H1 (cell line): Measurements from ENCODE around the gene INTU. TPM values are rescaled to one million over a fixed set of nuclear protein-coding genes. Genes with fewer than 3 reads are reported as not detected.

Experiments used
- NRF1 ChIP-seq: IDR thresholded peaks from 2 replicates; pipeline ENCODE4 v1.6.1; 2011; ENCODE audit warnings: mild to moderate bottlenecking, low read depth, low read length, improper control_type of control experiment
- polyA plus RNA-seq, 7 experiments: library from polyadenylated mRNA; depleted of rRNA in 3 of 7; stranded (reverse) in 5 of 7; unstranded in 2 of 7; fragments of >200 nt in 5 of 7; fragments of 200-250 nt in 2 of 7; gene quantifications; 1 replicate in 5 of 7; 2 replicates in 1 of 7; 4 replicates in 1 of 7; pipeline versions ENCODE4 v1.2.1 to v1.2.3, GENCODE V29; 2011 to 2013; ENCODE audit warnings: missing spikeins in 2 of 7, mixed read lengths in 2 of 7
- total RNA-seq: library from RNA; stranded (reverse); fragmentation: NEBNext Ultra II Directional; extraction: Animal tissue kit (Norgen Biotek cat#: 25700); gene quantifications from 2 replicates; pipeline ENCODE4 v1.2.1, GENCODE V29; 2021
- TF ChIP-seq, protein P1 (sequence below): fragments of 300-600 bp; sonication (generic); IDR thresholded peaks from 2 replicates; pipeline ENCODE4 v1.7.1; 2012; ENCODE audit warnings: low read length, moderate library complexity, mild to moderate bottlenecking, inconsistent platforms; ENCODE audit not compliant: insufficient replicate concordance

INTU gene
- total and polyA plus RNA-seq, 2 of the 8 experiments (the other 6 are each of a cell fraction or from before 2014, with no cell fraction given): 6.0 to 15.1 TPM

DNA sequence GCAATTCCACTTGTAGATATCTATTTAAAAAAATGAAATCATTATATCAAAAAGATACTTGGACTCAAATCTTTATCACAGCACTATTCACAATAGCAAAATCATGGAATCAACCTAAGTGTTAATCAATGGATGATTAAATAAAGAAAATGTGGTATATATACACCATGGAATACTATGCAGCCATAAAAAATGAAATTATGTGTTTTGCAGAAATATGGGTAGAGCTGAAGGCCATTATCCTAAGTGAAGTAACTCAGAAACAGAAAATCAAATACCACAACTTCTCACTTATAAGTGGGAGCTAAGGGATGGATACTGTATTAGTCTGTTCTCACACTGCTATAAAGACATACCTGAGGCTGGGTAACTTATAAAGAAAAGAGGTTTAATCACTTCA is 14.3 kb upstream of the INTU start (continued):
- TF ChIP-seq, protein P1, sequence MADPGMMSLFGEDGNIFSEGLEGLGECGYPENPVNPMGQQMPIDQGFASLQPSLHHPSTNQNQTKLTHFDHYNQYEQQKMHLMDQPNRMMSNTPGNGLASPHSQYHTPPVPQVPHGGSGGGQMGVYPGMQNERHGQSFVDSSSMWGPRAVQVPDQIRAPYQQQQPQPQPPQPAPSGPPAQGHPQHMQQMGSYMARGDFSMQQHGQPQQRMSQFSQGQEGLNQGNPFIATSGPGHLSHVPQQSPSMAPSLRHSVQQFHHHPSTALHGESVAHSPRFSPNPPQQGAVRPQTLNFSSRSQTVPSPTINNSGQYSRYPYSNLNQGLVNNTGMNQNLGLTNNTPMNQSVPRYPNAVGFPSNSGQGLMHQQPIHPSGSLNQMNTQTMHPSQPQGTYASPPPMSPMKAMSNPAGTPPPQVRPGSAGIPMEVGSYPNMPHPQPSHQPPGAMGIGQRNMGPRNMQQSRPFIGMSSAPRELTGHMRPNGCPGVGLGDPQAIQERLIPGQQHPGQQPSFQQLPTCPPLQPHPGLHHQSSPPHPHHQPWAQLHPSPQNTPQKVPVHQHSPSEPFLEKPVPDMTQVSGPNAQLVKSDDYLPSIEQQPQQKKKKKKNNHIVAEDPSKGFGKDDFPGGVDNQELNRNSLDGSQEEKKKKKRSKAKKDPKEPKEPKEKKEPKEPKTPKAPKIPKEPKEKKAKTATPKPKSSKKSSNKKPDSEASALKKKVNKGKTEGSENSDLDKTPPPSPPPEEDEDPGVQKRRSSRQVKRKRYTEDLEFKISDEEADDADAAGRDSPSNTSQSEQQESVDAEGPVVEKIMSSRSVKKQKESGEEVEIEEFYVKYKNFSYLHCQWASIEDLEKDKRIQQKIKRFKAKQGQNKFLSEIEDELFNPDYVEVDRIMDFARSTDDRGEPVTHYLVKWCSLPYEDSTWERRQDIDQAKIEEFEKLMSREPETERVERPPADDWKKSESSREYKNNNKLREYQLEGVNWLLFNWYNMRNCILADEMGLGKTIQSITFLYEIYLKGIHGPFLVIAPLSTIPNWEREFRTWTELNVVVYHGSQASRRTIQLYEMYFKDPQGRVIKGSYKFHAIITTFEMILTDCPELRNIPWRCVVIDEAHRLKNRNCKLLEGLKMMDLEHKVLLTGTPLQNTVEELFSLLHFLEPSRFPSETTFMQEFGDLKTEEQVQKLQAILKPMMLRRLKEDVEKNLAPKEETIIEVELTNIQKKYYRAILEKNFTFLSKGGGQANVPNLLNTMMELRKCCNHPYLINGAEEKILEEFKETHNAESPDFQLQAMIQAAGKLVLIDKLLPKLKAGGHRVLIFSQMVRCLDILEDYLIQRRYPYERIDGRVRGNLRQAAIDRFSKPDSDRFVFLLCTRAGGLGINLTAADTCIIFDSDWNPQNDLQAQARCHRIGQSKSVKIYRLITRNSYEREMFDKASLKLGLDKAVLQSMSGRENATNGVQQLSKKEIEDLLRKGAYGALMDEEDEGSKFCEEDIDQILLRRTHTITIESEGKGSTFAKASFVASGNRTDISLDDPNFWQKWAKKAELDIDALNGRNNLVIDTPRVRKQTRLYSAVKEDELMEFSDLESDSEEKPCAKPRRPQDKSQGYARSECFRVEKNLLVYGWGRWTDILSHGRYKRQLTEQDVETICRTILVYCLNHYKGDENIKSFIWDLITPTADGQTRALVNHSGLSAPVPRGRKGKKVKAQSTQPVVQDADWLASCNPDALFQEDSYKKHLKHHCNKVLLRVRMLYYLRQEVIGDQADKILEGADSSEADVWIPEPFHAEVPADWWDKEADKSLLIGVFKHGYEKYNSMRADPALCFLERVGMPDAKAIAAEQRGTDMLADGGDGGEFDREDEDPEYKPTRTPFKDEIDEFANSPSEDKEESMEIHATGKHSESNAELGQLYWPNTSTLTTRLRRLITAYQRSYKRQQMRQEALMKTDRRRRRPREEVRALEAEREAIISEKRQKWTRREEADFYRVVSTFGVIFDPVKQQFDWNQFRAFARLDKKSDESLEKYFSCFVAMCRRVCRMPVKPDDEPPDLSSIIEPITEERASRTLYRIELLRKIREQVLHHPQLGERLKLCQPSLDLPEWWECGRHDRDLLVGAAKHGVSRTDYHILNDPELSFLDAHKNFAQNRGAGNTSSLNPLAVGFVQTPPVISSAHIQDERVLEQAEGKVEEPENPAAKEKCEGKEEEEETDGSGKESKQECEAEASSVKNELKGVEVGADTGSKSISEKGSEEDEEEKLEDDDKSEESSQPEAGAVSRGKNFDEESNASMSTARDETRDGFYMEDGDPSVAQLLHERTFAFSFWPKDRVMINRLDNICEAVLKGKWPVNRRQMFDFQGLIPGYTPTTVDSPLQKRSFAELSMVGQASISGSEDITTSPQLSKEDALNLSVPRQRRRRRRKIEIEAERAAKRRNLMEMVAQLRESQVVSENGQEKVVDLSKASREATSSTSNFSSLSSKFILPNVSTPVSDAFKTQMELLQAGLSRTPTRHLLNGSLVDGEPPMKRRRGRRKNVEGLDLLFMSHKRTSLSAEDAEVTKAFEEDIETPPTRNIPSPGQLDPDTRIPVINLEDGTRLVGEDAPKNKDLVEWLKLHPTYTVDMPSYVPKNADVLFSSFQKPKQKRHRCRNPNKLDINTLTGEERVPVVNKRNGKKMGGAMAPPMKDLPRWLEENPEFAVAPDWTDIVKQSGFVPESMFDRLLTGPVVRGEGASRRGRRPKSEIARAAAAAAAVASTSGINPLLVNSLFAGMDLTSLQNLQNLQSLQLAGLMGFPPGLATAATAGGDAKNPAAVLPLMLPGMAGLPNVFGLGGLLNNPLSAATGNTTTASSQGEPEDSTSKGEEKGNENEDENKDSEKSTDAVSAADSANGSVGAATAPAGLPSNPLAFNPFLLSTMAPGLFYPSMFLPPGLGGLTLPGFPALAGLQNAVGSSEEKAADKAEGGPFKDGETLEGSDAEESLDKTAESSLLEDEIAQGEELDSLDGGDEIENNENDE: no peak
- no peak for TF ChIP-seq NRF1
